ENCODE results near the gene PELI2. TPM values are rescaled to one million over a fixed set of nuclear protein-coding genes. Genes with fewer than 3 reads are reported as not detected.
A peak's percentile ranks its signal among the peaks of the same experiment; 100 is the strongest.

The PELI2 gene
- total RNA-seq, 3 donors from 2014 or later: 14.3 to 33.4 (median 30.8) TPM

DNA sequence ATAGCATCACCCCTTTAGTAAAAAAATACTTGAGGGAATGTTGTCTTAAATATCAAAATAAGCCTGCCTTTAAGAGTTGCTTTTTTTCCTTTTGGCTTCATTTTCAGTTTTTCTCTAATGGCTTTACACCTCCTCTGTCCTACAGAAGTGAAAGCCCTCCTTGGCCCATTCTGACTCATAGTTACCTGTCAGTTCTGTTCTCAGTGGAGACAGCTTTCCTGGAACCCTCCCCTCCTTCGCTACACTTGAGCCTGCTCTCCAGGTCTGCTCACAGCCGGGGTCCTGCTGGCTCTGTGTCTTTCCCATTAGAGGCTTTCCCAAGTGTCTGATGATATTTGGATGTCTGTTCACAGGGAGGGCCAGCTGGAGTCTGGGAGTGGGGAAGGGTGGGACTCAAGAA lies 84.0 kb downstream of the PELI2 start:
- TF ChIP-seq, protein P1, sequence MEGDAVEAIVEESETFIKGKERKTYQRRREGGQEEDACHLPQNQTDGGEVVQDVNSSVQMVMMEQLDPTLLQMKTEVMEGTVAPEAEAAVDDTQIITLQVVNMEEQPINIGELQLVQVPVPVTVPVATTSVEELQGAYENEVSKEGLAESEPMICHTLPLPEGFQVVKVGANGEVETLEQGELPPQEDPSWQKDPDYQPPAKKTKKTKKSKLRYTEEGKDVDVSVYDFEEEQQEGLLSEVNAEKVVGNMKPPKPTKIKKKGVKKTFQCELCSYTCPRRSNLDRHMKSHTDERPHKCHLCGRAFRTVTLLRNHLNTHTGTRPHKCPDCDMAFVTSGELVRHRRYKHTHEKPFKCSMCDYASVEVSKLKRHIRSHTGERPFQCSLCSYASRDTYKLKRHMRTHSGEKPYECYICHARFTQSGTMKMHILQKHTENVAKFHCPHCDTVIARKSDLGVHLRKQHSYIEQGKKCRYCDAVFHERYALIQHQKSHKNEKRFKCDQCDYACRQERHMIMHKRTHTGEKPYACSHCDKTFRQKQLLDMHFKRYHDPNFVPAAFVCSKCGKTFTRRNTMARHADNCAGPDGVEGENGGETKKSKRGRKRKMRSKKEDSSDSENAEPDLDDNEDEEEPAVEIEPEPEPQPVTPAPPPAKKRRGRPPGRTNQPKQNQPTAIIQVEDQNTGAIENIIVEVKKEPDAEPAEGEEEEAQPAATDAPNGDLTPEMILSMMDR (IDR thresholded peaks at IDR 0.05): no peak
- intact Hi-C loops (cut with DNase I, micrococcal nuclease): no loop called here
- peaks cover 26% of the 10 kb centered on the region for H3K4me1 ChIP-seq (ENCODE audit: low read depth)

DNA sequence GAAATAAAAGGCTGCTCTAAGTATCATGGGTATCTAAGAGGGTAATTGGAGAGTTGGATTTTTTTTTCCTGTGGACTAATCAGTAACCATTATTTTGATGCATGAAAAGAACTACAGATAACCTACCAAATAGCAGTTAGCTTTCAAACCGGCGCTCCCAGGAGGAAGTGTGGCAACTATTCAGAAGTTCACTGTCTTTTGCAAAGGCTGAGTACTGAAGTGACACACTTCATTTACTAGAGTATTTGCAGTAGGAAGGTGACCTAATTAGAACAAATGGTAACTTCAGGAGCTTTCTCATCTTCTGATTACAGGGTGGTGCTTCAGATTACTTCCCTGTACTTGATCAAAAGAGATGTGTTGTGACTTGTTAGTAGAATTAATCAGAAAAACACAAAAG lies 87.7 kb downstream of the PELI2 start:
- Histone ChIP-seq H3K9me3 (no peaks in the 10 kb centered on the region), H3K36me3 (ENCODE audit: low read depth) (no peaks in the 10 kb centered on the region), H3K4me3 (no peak overlapping the region), H3K4me1 (ENCODE audit: low read depth) (peaks cover 21% of the 10 kb centered on the region)
- no peak for DNase-seq
- TF ChIP-seq, protein P1 (IDR thresholded peaks at IDR 0.05): no peak
- peak; percentile 63 for ATAC-seq
- intact Hi-C loops (cut with DNase I, micrococcal nuclease): no loop called here

More for the DNA sequence above, 84.0 kb downstream of the PELI2 start:
- Histone ChIP-seq H3K9me3 (no peaks in the 10 kb centered on the region), H3K36me3 (ENCODE audit: low read depth) (no peaks in the 10 kb centered on the region), H3K4me3 (no peak overlapping the region)
- DNase-seq (no peak), ATAC-seq (no peak)

DNA sequence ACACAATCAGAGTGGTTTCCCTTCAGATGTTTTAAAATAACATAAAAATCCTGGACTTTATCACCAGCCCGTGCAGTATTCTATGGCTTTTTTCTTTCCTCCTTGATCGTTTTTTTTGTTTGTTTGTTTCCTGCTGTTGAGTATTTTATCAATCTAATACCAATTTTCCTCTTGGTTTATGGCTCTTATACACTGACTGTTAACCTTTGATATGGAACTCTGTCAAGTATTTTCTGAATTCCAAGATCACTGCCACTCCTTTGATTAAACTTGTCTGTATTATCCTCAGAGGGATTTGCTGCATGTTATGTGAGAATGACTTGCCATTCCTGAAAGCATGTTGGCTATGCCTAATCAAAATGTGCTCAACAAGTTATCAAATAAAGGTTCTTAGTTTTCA lies 88.4 kb downstream of the PELI2 start:
- ATAC-seq: peak; percentile 41

DNA sequence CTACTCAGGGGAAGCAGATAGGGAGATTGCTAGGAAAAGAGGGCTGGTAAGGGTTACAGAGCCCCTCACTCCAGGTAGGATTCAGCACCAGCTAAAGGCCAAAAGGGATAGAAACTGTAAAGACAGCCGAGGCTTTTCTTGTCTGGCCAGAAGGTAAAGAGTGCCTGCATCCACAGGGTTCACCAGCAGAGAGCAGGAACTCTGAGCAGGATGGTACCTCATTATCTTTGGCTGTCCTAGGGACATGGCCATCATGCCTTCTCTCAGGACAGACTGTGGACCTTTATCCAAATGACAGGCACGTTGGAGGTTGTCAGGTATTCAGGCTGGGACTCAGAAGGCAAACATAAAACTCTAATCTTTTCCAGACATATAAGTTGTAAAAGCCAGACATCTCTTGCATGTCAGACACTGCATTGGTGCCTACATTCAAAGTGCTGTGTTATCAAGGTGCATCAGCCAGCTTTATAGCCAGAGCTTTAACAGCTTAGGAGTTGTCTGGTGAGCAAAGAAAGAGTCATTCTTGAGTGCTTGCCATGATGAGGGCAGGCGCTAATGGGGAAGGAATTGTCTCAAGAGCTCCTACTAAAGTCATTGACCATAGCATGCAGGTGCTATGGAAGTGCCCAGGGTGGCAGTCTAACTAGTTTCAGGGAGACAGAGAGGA lies 89.5 kb downstream of the PELI2 start:
- DNase-seq: peak in 1 of 3 donors; percentile 36
- intact Hi-C loops (cut with DNase I, micrococcal nuclease): no loop called here
- H3K9me3 ChIP-seq: no peaks in the 10 kb centered on the region
- TF ChIP-seq, protein P1 (IDR thresholded peaks at IDR 0.05): no peak
- H3K4me1 ChIP-seq (ENCODE audit: low read depth): peaks cover 21% of the 10 kb centered on the region
- ATAC-seq: peak; percentile 79
- no peak overlapping the region for H3K4me3 ChIP-seq
- H3K36me3 ChIP-seq (ENCODE audit: low read depth): no peaks in the 10 kb centered on the region

More for the DNA sequence above, 88.4 kb downstream of the PELI2 start:
- TF ChIP-seq, protein P1 (IDR thresholded peaks at IDR 0.05): no peak
- DNase-seq: no peak
- Histone ChIP-seq H3K9me3 (no peaks in the 10 kb centered on the region), H3K4me1 (ENCODE audit: low read depth) (peaks cover 21% of the 10 kb centered on the region), H3K36me3 (ENCODE audit: low read depth) (no peaks in the 10 kb centered on the region), H3K4me3 (no peak overlapping the region)
- intact Hi-C loops (cut with DNase I, micrococcal nuclease): no loop called here

DNA sequence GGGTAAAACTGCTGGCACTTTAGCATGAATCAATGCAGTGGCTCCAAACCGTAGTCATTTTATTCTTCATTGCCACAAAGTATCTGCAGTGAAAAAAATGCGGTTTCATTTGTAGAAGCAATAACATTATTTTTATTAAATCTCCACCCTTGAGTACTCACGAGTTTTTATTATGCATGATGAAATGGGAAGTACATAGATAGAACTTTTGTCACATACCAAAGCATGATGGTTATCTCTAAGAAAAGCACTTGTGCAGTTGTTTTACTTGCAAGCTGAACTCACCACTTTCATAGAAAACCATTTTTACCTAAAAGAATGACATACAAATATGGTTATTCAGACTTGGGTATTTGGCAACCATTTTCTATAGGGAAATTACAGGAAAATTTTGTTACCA lies 90.3 kb downstream of the PELI2 start:
- Histone ChIP-seq H3K4me1 (ENCODE audit: low read depth) (peaks cover 21% of the 10 kb centered on the region), H3K4me3 (no peak overlapping the region), H3K9me3 (no peaks in the 10 kb centered on the region), H3K36me3 (ENCODE audit: low read depth) (no peaks in the 10 kb centered on the region)
- intact Hi-C loops (cut with DNase I, micrococcal nuclease): no loop called here
- DNase-seq (no peak), ATAC-seq (no peak)
- TF ChIP-seq, protein P1 (IDR thresholded peaks at IDR 0.05): no peak

Data from mucosa of descending colon (tissue), 3 donors.